ENCODE measurements around the gene TMED10. TPM values are rescaled to one million over a fixed set of nuclear protein-coding genes. Genes with fewer than 3 reads are reported as not detected.

TMED10 gene
- polyA plus RNA-seq, 1 donor from 2014 or later: 146 TPM

DNA sequence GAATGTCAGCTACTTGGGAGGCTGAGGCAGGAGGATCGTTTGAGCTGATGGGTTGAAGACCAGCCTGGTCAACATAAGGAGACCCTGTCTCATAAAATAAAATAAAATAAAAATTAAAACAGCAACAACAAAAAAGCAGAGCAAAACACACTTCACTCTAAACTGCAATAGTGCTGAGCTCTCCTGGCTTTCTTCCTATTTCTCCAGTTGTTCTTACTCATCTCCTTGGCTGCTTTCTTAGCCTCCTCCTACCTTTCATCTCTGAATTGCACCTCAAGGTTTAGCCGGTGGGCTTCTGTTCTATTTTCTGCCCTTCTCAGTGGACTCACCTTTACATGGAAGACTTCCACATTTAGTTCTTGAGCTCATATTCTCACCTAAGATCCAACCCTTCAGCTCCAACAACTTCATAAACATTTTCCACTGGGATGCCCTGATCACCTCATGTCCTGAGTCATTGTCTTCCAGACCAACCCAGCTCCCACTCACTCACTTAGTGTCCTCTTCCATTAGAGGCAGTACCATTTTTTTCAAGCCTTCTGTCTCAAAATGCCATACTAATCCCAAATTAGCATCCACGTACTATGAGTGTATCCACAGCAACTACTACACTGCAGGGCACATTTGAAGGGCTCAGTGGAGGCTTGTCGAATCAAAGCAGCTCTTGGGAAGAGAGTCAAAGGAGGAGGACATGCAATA lies 41.2 kb upstream of the TMED10 start:
- H2AFZ ChIP-seq (ENCODE audit: low read depth, low read length): no peak overlapping the region
- H3K36me3 ChIP-seq (ENCODE audit: insufficient read depth, low read length): no peaks in the 10 kb centered on the region
- H3F3A ChIP-seq (ENCODE audit: insufficient read depth, low read length, poor library complexity, severe bottlenecking): no peaks in the 10 kb centered on the region
- no peak overlapping the region for H3K27ac ChIP-seq (ENCODE audit: low read length)
- no peak for TF ChIP-seq MXI1 (conservative IDR thresholded peaks at IDR 0.05; ENCODE audit: poor library complexity, severe bottlenecking)
- no peak for TF ChIP-seq EZH2 (IDR thresholded peaks at IDR 0.05; ENCODE audit: borderline replicate concordance, insufficient read depth, low read length, poor library complexity, severe bottlenecking)
- TF ChIP-seq, protein P1, sequence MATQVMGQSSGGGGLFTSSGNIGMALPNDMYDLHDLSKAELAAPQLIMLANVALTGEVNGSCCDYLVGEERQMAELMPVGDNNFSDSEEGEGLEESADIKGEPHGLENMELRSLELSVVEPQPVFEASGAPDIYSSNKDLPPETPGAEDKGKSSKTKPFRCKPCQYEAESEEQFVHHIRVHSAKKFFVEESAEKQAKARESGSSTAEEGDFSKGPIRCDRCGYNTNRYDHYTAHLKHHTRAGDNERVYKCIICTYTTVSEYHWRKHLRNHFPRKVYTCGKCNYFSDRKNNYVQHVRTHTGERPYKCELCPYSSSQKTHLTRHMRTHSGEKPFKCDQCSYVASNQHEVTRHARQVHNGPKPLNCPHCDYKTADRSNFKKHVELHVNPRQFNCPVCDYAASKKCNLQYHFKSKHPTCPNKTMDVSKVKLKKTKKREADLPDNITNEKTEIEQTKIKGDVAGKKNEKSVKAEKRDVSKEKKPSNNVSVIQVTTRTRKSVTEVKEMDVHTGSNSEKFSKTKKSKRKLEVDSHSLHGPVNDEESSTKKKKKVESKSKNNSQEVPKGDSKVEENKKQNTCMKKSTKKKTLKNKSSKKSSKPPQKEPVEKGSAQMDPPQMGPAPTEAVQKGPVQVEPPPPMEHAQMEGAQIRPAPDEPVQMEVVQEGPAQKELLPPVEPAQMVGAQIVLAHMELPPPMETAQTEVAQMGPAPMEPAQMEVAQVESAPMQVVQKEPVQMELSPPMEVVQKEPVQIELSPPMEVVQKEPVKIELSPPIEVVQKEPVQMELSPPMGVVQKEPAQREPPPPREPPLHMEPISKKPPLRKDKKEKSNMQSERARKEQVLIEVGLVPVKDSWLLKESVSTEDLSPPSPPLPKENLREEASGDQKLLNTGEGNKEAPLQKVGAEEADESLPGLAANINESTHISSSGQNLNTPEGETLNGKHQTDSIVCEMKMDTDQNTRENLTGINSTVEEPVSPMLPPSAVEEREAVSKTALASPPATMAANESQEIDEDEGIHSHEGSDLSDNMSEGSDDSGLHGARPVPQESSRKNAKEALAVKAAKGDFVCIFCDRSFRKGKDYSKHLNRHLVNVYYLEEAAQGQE (IDR thresholded peaks at IDR 0.05; ENCODE audit: borderline replicate concordance): no peak
- TF ChIP-seq POLR2AphosphoS5 (IDR thresholded peaks at IDR 0.05): no peak
- TF ChIP-seq, protein P2, sequence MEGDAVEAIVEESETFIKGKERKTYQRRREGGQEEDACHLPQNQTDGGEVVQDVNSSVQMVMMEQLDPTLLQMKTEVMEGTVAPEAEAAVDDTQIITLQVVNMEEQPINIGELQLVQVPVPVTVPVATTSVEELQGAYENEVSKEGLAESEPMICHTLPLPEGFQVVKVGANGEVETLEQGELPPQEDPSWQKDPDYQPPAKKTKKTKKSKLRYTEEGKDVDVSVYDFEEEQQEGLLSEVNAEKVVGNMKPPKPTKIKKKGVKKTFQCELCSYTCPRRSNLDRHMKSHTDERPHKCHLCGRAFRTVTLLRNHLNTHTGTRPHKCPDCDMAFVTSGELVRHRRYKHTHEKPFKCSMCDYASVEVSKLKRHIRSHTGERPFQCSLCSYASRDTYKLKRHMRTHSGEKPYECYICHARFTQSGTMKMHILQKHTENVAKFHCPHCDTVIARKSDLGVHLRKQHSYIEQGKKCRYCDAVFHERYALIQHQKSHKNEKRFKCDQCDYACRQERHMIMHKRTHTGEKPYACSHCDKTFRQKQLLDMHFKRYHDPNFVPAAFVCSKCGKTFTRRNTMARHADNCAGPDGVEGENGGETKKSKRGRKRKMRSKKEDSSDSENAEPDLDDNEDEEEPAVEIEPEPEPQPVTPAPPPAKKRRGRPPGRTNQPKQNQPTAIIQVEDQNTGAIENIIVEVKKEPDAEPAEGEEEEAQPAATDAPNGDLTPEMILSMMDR (IDR thresholded peaks at IDR 0.05; ENCODE audit: poor library complexity, severe bottlenecking): no peak
- no peak for TF ChIP-seq RAD21 (conservative IDR thresholded peaks at IDR 0.05)
- TF ChIP-seq EP300 (conservative IDR thresholded peaks at IDR 0.05; ENCODE audit: poor library complexity, severe bottlenecking): no peak
- no peak for TF ChIP-seq TAF1 (IDR thresholded peaks at IDR 0.05; ENCODE audit: low read depth)
- no peak for TF ChIP-seq SMC3 (conservative IDR thresholded peaks at IDR 0.05; ENCODE audit: poor library complexity)
- H3K4me2 ChIP-seq (ENCODE audit: low read length): no peak overlapping the region
- no peaks in the 10 kb centered on the region for H3K27me3 ChIP-seq (ENCODE audit: insufficient read depth, low read depth, low read length)
- no peaks in the 10 kb centered on the region for H3K79me2 ChIP-seq (replicated peaks; ENCODE audit: insufficient read depth, low read length)
- H3K9me3 ChIP-seq (ENCODE audit: low read length): no peaks in the 10 kb centered on the region
- no peak overlapping the region for H3K9ac ChIP-seq (ENCODE audit: low read length)
- H3K4me3 ChIP-seq (ENCODE audit: low read length): no peak overlapping the region
- H4K20me1 ChIP-seq (ENCODE audit: insufficient read depth): no peaks in the 10 kb centered on the region
- H3K9me2 ChIP-seq (ENCODE audit: insufficient read depth, low read length): no peaks in the 10 kb centered on the region

DNA sequence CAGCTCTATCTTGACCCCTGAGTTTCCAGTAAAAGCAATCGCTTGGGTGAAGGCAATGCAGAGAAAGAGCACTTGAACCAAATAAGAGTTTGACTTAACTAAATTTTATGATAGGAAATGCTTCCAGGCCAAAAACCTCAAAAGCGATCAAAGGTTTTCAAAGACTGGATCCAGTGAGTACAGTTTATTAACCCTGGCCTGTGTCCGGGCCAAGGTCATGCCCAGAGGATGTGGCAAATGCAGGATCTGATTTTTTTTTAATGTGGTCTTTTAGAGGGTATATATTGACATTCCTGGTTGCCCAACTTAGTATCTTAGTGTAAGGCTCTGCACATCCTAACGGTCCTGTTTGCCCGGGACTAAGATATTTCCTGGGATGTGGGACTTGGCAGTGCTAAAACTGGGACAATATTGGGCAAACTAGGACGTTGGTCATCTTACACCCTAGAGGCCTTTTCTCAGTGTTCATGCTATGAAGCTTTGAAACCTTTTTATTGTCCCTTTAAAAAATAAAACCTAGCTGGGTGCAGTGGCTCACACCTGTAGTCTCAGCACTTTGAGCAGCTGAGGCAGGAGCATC lies 40.1 kb upstream of the TMED10 start:
- TF ChIP-seq POLR2AphosphoS5 (IDR thresholded peaks at IDR 0.05): no peak
- TF ChIP-seq, protein P2 (IDR thresholded peaks at IDR 0.05; ENCODE audit: poor library complexity, severe bottlenecking): no peak
- TF ChIP-seq MXI1 (conservative IDR thresholded peaks at IDR 0.05; ENCODE audit: poor library complexity, severe bottlenecking): no peak
- TF ChIP-seq RAD21 (conservative IDR thresholded peaks at IDR 0.05): no peak
- no peak for TF ChIP-seq EP300 (conservative IDR thresholded peaks at IDR 0.05; ENCODE audit: poor library complexity, severe bottlenecking)
- Histone ChIP-seq H3K79me2 (replicated peaks; ENCODE audit: insufficient read depth, low read length) (no peaks in the 10 kb centered on the region), H3K9ac (ENCODE audit: low read length) (no peak overlapping the region), H3K36me3 (ENCODE audit: insufficient read depth, low read length) (no peaks in the 10 kb centered on the region), H3K4me3 (ENCODE audit: low read length) (no peak overlapping the region), H2AFZ (ENCODE audit: low read depth, low read length) (no peak overlapping the region), H3K9me3 (ENCODE audit: low read length) (no peaks in the 10 kb centered on the region), H3K9me2 (ENCODE audit: insufficient read depth, low read length) (no peaks in the 10 kb centered on the region), H3F3A (ENCODE audit: insufficient read depth, low read length, poor library complexity, severe bottlenecking) (no peaks in the 10 kb centered on the region), H4K20me1 (ENCODE audit: insufficient read depth) (no peaks in the 10 kb centered on the region), H3K4me2 (ENCODE audit: low read length) (no peak overlapping the region), H3K27me3 (ENCODE audit: insufficient read depth, low read depth, low read length) (no peaks in the 10 kb centered on the region), H3K27ac (ENCODE audit: low read length) (no peak overlapping the region)
